H1 (cell line): ENCODE measurements around the gene ZNF213.

Source experiments
- CTCF ChIP-seq, 3 experiments: IDR thresholded peaks; 1 replicate in 2 of 3; 2 replicates in 1 of 3; pipeline versions ENCODE4 v1.5.1 to v1.6.1; 2011; ENCODE audit warnings: low read length in 3 of 3, mild to moderate bottlenecking in 3 of 3, inconsistent platforms in 2 of 3, low read depth in 1 of 3, moderate library complexity in 1 of 3; ENCODE audit not compliant: insufficient read depth in 1 of 3; ENCODE audit errors: control extremely low read depth in 1 of 3
- EGR1 ChIP-seq: IDR thresholded peaks from 2 replicates; pipeline ENCODE4 v1.6.1; 2011; ENCODE audit warnings: low read depth, low read length, borderline replicate concordance
- HDAC2 ChIP-seq, 2 experiments: fragments of 300-600 bp in 1 of 2; sonication (generic) in 1 of 2; IDR thresholded peaks; 2 replicates each; pipeline ENCODE4 v1.6.1; 2011 to 2012; ENCODE audit warnings: low read depth in 2 of 2, low read length in 2 of 2, mild to moderate bottlenecking in 2 of 2, moderate library complexity in 2 of 2, borderline replicate concordance in 1 of 2, inconsistent platforms in 1 of 2
- JUN ChIP-seq: IDR thresholded peaks from 2 replicates; pipeline ENCODE4 v1.6.1; 2011; ENCODE audit warnings: low read depth, mild to moderate bottlenecking, improper control_type of control experiment, low read length
- SIN3A ChIP-seq, 2 experiments: IDR thresholded peaks in 1 of 2; conservative IDR thresholded peaks in 1 of 2; 2 replicates each; pipeline ENCODE4 v1.6.1; 2011 to 2012; ENCODE audit warnings: low read length in 2 of 2, improper control_type of control experiment in 1 of 2, low read depth in 1 of 2, mild to moderate bottlenecking in 1 of 2
- TBP ChIP-seq: IDR thresholded peaks from 2 replicates; pipeline ENCODE4 v1.6.1; 2011; ENCODE audit warnings: low read depth, low read length, improper control_type of control experiment

GRCh38 chr16:3174618-3175148, 39.9 kb downstream of the ZNF213 start:
- TF ChIP-seq TBP (no peak), CTCF (IDR thresholded peaks at IDR 0.05; ENCODE audit: control extremely low read depth in 1 of 3, insufficient read depth in 1 of 3, low read depth in 1 of 3, low read length in 3 of 3) (no peak), HDAC2 (IDR thresholded peaks at IDR 0.05; ENCODE audit: borderline replicate concordance in 1 of 2, low read depth in 2 of 2, low read length in 2 of 2) (no peak), EGR1 (no peak), SIN3A (conservative IDR thresholded peaks at IDR 0.05 in 1 of 2, IDR thresholded peaks at IDR 0.05 in 1 of 2; ENCODE audit: low read depth in 1 of 2, low read length in 2 of 2) (no peak; a peak in 1 of 4 replicates), JUN (no peak)
